Measurements from ENCODE around the gene MYO7B. TPM values are rescaled to one million over a fixed set of nuclear protein-coding genes. Genes with fewer than 3 reads are reported as not detected.

The MYO7B gene
- total RNA-seq, 2 experiments from 2014 or later: 3.3 TPM; not detected in 1

- no TSS peak for BruUV-seq (replicated peaks)
- H3K4me1 ChIP-seq (ENCODE audit: insufficient read depth, low read length, poor library complexity, severe bottlenecking): peaks cover 16% of the 10 kb centered on the region
- H3K9me3 ChIP-seq (ENCODE audit: low read length): no peaks in the 10 kb centered on the region
- no peaks in the 10 kb centered on the region for H3K9me2 ChIP-seq (ENCODE audit: insufficient read depth, low read length)
- H3K4me3 ChIP-seq (ENCODE audit: low read depth, low read length, poor library complexity, severe bottlenecking): no peak overlapping the region
- POLR2A ChIA-PET: no interaction called here
- H3K27ac ChIP-seq (ENCODE audit: low read depth, low read length, poor library complexity, severe bottlenecking): no peak overlapping the region
- TF ChIP-seq CTCF (conservative IDR thresholded peaks at IDR 0.05; ENCODE audit: low read length): no peak
- no peak for TF ChIP-seq EZH2phosphoT487 (IDR thresholded peaks at IDR 0.05; ENCODE audit: borderline replicate concordance, low read depth, low read length)
- CTCF ChIA-PET (ENCODE audit: unreplicated experiment): no interaction called here
- no peak for DNase-seq (ENCODE audit: low spot score)
- H2AFZ ChIP-seq (ENCODE audit: low read length): no peak overlapping the region
- intact Hi-C loops (cut with micrococcal nuclease; ENCODE audit: unreplicated experiment): no loop called here
- H4K20me1 ChIP-seq (ENCODE audit: insufficient read depth, low read length): no peaks in the 10 kb centered on the region
- no peaks in the 10 kb centered on the region for H3K36me3 ChIP-seq (ENCODE audit: insufficient read depth, low read length)
- H3K79me2 ChIP-seq (ENCODE audit: insufficient read depth, low read depth, low read length): no peaks in the 10 kb centered on the region
- no peak overlapping the region for H3K4me2 ChIP-seq (ENCODE audit: low read length)
These were observed 37.8 kb downstream of the MYO7B start for GRCh38 chr2:127573298-127573697.

GRCh38 chr2:127573771-127574170, 38.3 kb downstream of the MYO7B start:
- Histone ChIP-seq H3K9me3 (ENCODE audit: low read length) (no peaks in the 10 kb centered on the region), H3K79me2 (ENCODE audit: insufficient read depth, low read depth, low read length) (no peaks in the 10 kb centered on the region), H3K9me2 (ENCODE audit: insufficient read depth, low read length) (no peaks in the 10 kb centered on the region), H3K27ac (ENCODE audit: low read depth, low read length, poor library complexity, severe bottlenecking) (no peak overlapping the region), H4K20me1 (ENCODE audit: insufficient read depth, low read length) (no peaks in the 10 kb centered on the region), H3K4me3 (ENCODE audit: low read depth, low read length, poor library complexity, severe bottlenecking) (no peak overlapping the region), H3K4me2 (ENCODE audit: low read length) (no peak overlapping the region), H2AFZ (ENCODE audit: low read length) (no peak overlapping the region), H3K36me3 (ENCODE audit: insufficient read depth, low read length) (no peaks in the 10 kb centered on the region), H3K4me1 (ENCODE audit: insufficient read depth, low read length, poor library complexity, severe bottlenecking) (peaks cover 16% of the 10 kb centered on the region)
- intact Hi-C loops (cut with micrococcal nuclease; ENCODE audit: unreplicated experiment): no loop called here
- DNase-seq (ENCODE audit: low spot score): no peak
- no TSS peak for BruUV-seq (replicated peaks)
- POLR2A ChIA-PET: no interaction called here
- CTCF ChIA-PET (ENCODE audit: unreplicated experiment): no interaction called here
- TF ChIP-seq CTCF (conservative IDR thresholded peaks at IDR 0.05; ENCODE audit: low read length) (no peak), EZH2phosphoT487 (IDR thresholded peaks at IDR 0.05; ENCODE audit: borderline replicate concordance, low read depth, low read length) (no peak)

DNA sequence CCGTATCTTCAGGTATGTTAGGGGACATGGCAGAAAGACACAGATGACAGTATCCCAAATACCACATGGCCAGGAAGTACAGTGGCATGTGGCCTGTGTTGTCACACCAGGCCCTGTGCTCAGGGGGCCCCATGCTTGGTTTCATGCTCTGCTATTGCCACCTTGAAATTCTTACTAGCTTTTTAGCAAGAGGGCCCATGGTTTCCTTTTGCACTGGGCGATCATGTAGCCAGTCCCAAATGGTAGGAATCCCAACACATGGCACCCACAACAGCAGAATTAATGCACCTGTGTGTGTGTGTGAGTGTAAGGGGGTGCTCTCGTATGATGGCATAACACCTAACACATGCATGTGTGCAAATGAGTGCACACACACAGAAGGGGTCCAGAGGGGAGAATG, 39.2 kb downstream of the MYO7B start:
- H3K36me3 ChIP-seq (ENCODE audit: insufficient read depth, low read length): no peaks in the 10 kb centered on the region
- H3K9me3 ChIP-seq (ENCODE audit: low read length): no peaks in the 10 kb centered on the region
- H2AFZ ChIP-seq (ENCODE audit: low read length): no peak overlapping the region; the same call in 1 of the 2 replicates
- no peak overlapping the region for H3K4me2 ChIP-seq (ENCODE audit: low read length)
- peaks cover 16% of the 10 kb centered on the region for H3K4me1 ChIP-seq (ENCODE audit: insufficient read depth, low read length, poor library complexity, severe bottlenecking)
- H3K9me2 ChIP-seq (ENCODE audit: insufficient read depth, low read length): no peaks in the 10 kb centered on the region
- no peak for DNase-seq (ENCODE audit: low spot score)
- H3K27ac ChIP-seq (ENCODE audit: low read depth, low read length, poor library complexity, severe bottlenecking): no peak overlapping the region
- no peak overlapping the region for H3K4me3 ChIP-seq (ENCODE audit: low read depth, low read length, poor library complexity, severe bottlenecking)
- no peaks in the 10 kb centered on the region for H3K79me2 ChIP-seq (ENCODE audit: insufficient read depth, low read depth, low read length)
- ChIA-PET CTCF (ENCODE audit: unreplicated experiment) (interaction anchor here (2.3 kb wide), 1 partner anchor 17 kb away, joined by 13 read pairs; no protein-coding TSS in a partner anchor), POLR2A (interaction anchor here (0.8 to 2.2 kb wide), 4 partner anchors 11 to 65 kb away, joined by 3 to 8 read pairs (median 6); partner anchors contain the start of gene IWS1)
- no peak for TF ChIP-seq CTCF (conservative IDR thresholded peaks at IDR 0.05; ENCODE audit: low read length)
- TF ChIP-seq EZH2phosphoT487 (IDR thresholded peaks at IDR 0.05; ENCODE audit: borderline replicate concordance, low read depth, low read length): no peak
- BruUV-seq (replicated peaks): no TSS peak
- intact Hi-C loops (cut with micrococcal nuclease; ENCODE audit: unreplicated experiment): loop anchor here (5.0 kb wide), 1 partner anchor 128 kb away; the partner anchor contains the start of gene SFT2D3
- H4K20me1 ChIP-seq (ENCODE audit: insufficient read depth, low read length): no peaks in the 10 kb centered on the region
